K562 (cell line): ENCODE measurements around the gene CLIC3. TPM values are rescaled to one million over a fixed set of nuclear protein-coding genes. Genes with fewer than 3 reads are reported as not detected.
A peak's percentile ranks its signal among the peaks of the same experiment; 100 is the strongest.

Experiments
- ATAC-seq: fragments of 200-7000 bp; cut with Tn5 transposase; 3 replicates; pipeline ENCODE4 v1.9.1; 2020; ENCODE audit warnings: moderate library complexity
- BruUV-seq: library from RNA; stranded (reverse); fragments of 400-500 nt; replicated peaks from 2 replicates; lab custom pipeline; 2021; lab: Mats Ljungman, UMichigan
- CTCF ChIA-PET: fragments of 300-600 bp; formaldehyde crosslinking; extraction: SDS; loops from one replicate; lab custom pipeline; 2021; ENCODE audit warnings: low intra/inter-chr PET ratio; lab: Yijun Ruan, JAX
- POLR2A ChIA-PET: fragments of 300-600, 350-650 bp; sonication (Branson Sonifier 250); formaldehyde crosslinking; extraction: SDS; loops from one replicate; lab custom pipeline; 2021; ENCODE audit warnings: antibody characterized with exemption, inconsistent platforms; lab: Yijun Ruan, JAX
- DNase-seq, 4 experiments: peaks; one replicate each; pipeline versions ENCODE4 v3.0.0 to v3.0.0-alpha.2; 2011 to 2018; ENCODE audit warnings: low spot score in 3 of 4, mixed read lengths in 3 of 4; ENCODE audit errors: extremely low read depth in 1 of 4
- FAIRE-seq: peaks from 2 replicates; lab custom pipeline; 2011; peaks lifted over from hg19 to GRCh38; lab: Jason Lieb, UNC
- H2AFZ ChIP-seq: 2 replicates; pipeline ENCODE4 v1.6.0; 2011; ENCODE audit warnings: low read depth, low read length, control low read depth, inconsistent platforms
- H3K27ac ChIP-seq: fragments of 200-600 bp; 3 replicates; pipeline ENCODE4 v1.8.0; 2011; ENCODE audit warnings: low read depth, mild to moderate bottlenecking, control low read depth, inconsistent platforms, low read length, moderate library complexity, mixed read lengths; ENCODE audit errors: extremely low read depth
- H3K27me3 ChIP-seq, 2 experiments: fragments of 300-600 bp in 1 of 2; 2 replicates in 1 of 2; 3 replicates in 1 of 2; pipeline versions ENCODE4 v1.6.0 to v1.8.0; 2011; ENCODE audit warnings: inconsistent platforms in 2 of 2, low read length in 2 of 2, mild to moderate bottlenecking in 1 of 2, mixed read lengths in 1 of 2, moderate library complexity in 1 of 2; ENCODE audit not compliant: control insufficient read depth in 2 of 2, insufficient read depth in 2 of 2
- H3K36me3 ChIP-seq: fragments of 300-600 bp; 3 replicates; pipeline ENCODE4 v1.8.0; 2011; ENCODE audit warnings: mild to moderate bottlenecking, low read length, inconsistent platforms; ENCODE audit not compliant: control insufficient read depth, insufficient read depth
- H3K4me1 ChIP-seq, 2 experiments: fragments of 200-600 bp in 1 of 2; replicated peaks in 1 of 2; 2 replicates in 1 of 2; 3 replicates in 1 of 2; pipeline versions ENCODE4 v1.5.1 to v1.8.0; 2011; ENCODE audit warnings: inconsistent platforms in 2 of 2, low read length in 2 of 2, mild to moderate bottlenecking in 1 of 2, mixed read lengths in 1 of 2, moderate library complexity in 1 of 2; ENCODE audit not compliant: control insufficient read depth in 2 of 2, insufficient read depth in 2 of 2
- H3K4me2 ChIP-seq: 2 replicates; pipeline ENCODE4 v1.6.1; 2011; ENCODE audit warnings: low read length, control low read depth, inconsistent platforms, mixed read lengths; ENCODE audit not compliant: insufficient read depth
- H3K4me3 ChIP-seq: fragments of 200-600 bp; sonication (generic), shearing (Covaris generic); 2 replicates; pipeline ENCODE4 v1.5.1; 2016; ENCODE audit warnings: control low read depth, inconsistent platforms
- H3K79me2 ChIP-seq: fragments of 200-600 bp; 3 replicates; pipeline ENCODE4 v1.8.0; 2011; ENCODE audit warnings: low read length, inconsistent platforms; ENCODE audit not compliant: control insufficient read depth, insufficient read depth
- H3K9ac ChIP-seq, 2 experiments: 2 replicates each; pipeline versions ENCODE4 v1.6.0 to v1.6.1; 2011; ENCODE audit warnings: low read depth in 2 of 2, low read length in 2 of 2, control low read depth in 1 of 2, inconsistent platforms in 1 of 2, mild to moderate bottlenecking in 1 of 2, mixed read lengths in 1 of 2; ENCODE audit not compliant: insufficient read depth in 1 of 2
- H3K9me1 ChIP-seq: one replicate; pipeline ENCODE4 v1.6.0; 2011; ENCODE audit warnings: inconsistent platforms, mild to moderate bottlenecking, low read length, moderate library complexity; ENCODE audit not compliant: control insufficient read depth, insufficient read depth
- H3K9me3 ChIP-seq: replicated peaks from 2 replicates; pipeline ENCODE4 v1.5.1; 2011; ENCODE audit warnings: low read depth, low read length, inconsistent platforms; ENCODE audit not compliant: control insufficient read depth, insufficient read depth
- H4K20me1 ChIP-seq: replicated peaks from 2 replicates; pipeline ENCODE4 v1.6.1; 2011; ENCODE audit warnings: low read length, inconsistent platforms, mixed read lengths; ENCODE audit not compliant: control insufficient read depth, insufficient read depth
- CHD1 ChIP-seq: fragments of 200-600 bp; sonication (generic); IDR thresholded peaks from one replicate; pipeline ENCODE4 v1.6.1; 2012; ENCODE audit warnings: mild to moderate bottlenecking, moderate library complexity, low read length, inconsistent platforms
- DMBX1 ChIP-seq: fragments of 250-450 bp; sonication (Bioruptor Pico); IDR thresholded peaks from 2 replicates; pipeline ENCODE4 v1.8.0; 2022; ENCODE audit warnings: inconsistent platforms, mild to moderate bottlenecking, moderate library complexity, borderline replicate concordance
- GMEB1 ChIP-seq: fragments of 250-450 bp; sonication (Bioruptor Pico); IDR thresholded peaks from 2 replicates; pipeline ENCODE4 v1.4.0; 2020; ENCODE audit warnings: mild to moderate bottlenecking
- SETDB1 ChIP-seq: IDR thresholded peaks from one replicate; pipeline ENCODE4 v1.6.1; 2012; ENCODE audit warnings: low read length, control low read depth, inconsistent platforms
- SREBF1 ChIP-seq: fragments of 150-350 bp; IDR thresholded peaks from 2 replicates; pipeline ENCODE4 v1.6.1; 2014; ENCODE audit warnings: antibody characterized with exemption, low read depth, low read length, borderline replicate concordance
- ZNF551 ChIP-seq: fragments of 250-450 bp; sonication (Bioruptor Pico); IDR thresholded peaks from 2 replicates; pipeline ENCODE4 v1.5.0; 2021; ENCODE audit warnings: mild to moderate bottlenecking, moderate library complexity
- WGBS: fragments of 100-300 bp; shearing (Covaris generic); methylation state at CpG from one replicate; pipeline ENCODE4 v1.1.6; 2016; ENCODE audit warnings: low coverage, mixed read lengths; ENCODE audit not compliant: insufficient coverage; ENCODE audit errors: missing lambda C conversion rate; 5-methylcytosine and 5-hydroxymethylcytosine counted together
- in situ Hi-C: fragments of 300-500 bp; cut with MboI; formaldehyde crosslinking; loops from 4 replicates; pipeline ENCODE4 v1.15.0; 2018; ENCODE audit warnings: inconsistent platforms, mixed read lengths
- intact Hi-C: fragments of 100-400 bp; cut with micrococcal nuclease; formaldehyde crosslinking; loops from 2 replicates; pipeline ENCODE4 v1.14.2; 2022
- polyA plus RNA-seq, 8 experiments: library from polyadenylated mRNA; depleted of rRNA in 4 of 8; stranded (reverse) in 5 of 8; unstranded in 3 of 8; fragments of >200 nt; fragmentation: Nextera tagmentation in 2 of 8; fragmentation: Illumina TruSeq in 1 of 8; extraction: Ambion mirVana in 2 of 8; extraction: Trizol in 1 of 8; gene quantifications; 2 replicates each; pipeline versions ENCODE4 v1.2.1 to v1.2.3, GENCODE V29; 2011 to 2014; ENCODE audit warnings: inconsistent platforms in 1 of 8, missing spikeins in 1 of 8
- total RNA-seq, 7 experiments: library from RNA; depleted of rRNA in 6 of 7; stranded (reverse); fragments of >200 nt in 6 of 7; fragmentation: Illumina TruSeq in 2 of 7; extraction: Trizol in 2 of 7; gene quantifications; 2 replicates each; pipeline versions ENCODE4 v1.2.1 to v1.2.3, GENCODE V29; 2011 to 2021; ENCODE audit warnings: low replicate concordance in 1 of 7

Gene CLIC3
- total and polyA plus RNA-seq, 9 of the 15 experiments (the other 6 are each of a cell fraction or from before 2014, with no cell fraction given), result 0.27 to 0.29 TPM; not detected in 7

- TF ChIP-seq GMEB1 (CRISPR knock-in tag), result no peak
- no peak for TF ChIP-seq DMBX1 (CRISPR knock-in tag)
- TF ChIP-seq ZNF551 (CRISPR knock-in tag), result no peak
- TF ChIP-seq SREBF1, result no peak
- no peak for TF ChIP-seq CHD1
- no peak for TF ChIP-seq SETDB1
- no peak overlapping the region for H3K4me2 ChIP-seq
- DNase-seq (no peak), FAIRE-seq (no peak), ATAC-seq (no peak)
- no TSS peak for BruUV-seq
- H3K4me3 ChIP-seq, result no peak overlapping the region
- 32% methylated on average over 7 of the region's 7 CpGs for WGBS
- no peaks in the 10 kb centered on the region for H3K36me3 ChIP-seq
- no peaks in the 10 kb centered on the region for H3K9me3 ChIP-seq
- in situ Hi-C loops, result no loop called here
- POLR2A ChIA-PET, result interaction anchor here (0.6 to 0.7 kb wide), 2 partner anchors 23 to 100 kb away, joined by 3 to 6 read pairs; no protein-coding TSS in a partner anchor
- peak overlapping the region in 1 of 2 experiments; percentile 76; a peak in 2 of 4 replicates for H3K9ac ChIP-seq
- H3K9me1 ChIP-seq, result no peaks in the 10 kb centered on the region
- no peaks in the 10 kb centered on the region for H3K79me2 ChIP-seq
- H3K4me1 ChIP-seq, result peaks cover 7 to 72% of the 10 kb centered on the region in 2 experiments; a peak in 3 of 5 replicates
- CTCF ChIA-PET, result no interaction called here
- H4K20me1 ChIP-seq, result 0 out of 2 replicates have a peak, but pooled peaks cover 4% of the 10 kb centered on the region
- no peak overlapping the region for H2AFZ ChIP-seq
- intact Hi-C loops, result no loop called here
- peaks cover 2 to 7% of the 10 kb centered on the region in 2 experiments; a peak in 3 of 5 replicates for H3K27me3 ChIP-seq
- no peak overlapping the region for H3K27ac ChIP-seq
Measured at GRCh38 chr9:136958473-136958872, 37.9 kb downstream of the CLIC3 start.
